ENCODE results near the gene FAM240B.
A peak's percentile ranks its signal among the peaks of the same experiment; 100 is the strongest.

The FAM240B gene

DNA sequence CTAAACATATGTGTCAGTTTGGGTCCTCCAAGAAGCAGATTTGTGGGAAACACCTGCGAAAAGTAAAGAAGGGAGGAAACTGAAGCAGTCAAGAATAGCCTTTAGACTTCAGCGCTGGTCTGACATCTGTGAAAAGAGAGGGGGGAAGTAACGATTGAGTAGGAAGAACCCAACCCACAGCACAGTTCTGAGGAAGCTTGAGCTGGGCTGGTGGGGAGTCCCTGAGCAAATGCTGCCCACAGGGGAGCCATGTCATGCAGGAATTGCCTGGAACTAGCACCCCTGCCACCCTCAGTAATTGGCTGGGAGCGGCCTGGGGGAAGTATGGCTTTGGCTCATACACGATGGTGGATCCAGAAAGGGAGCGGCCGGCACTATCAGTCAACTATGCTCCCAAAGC is 20.6 kb downstream of the FAM240B start:
- DNase-seq = no peak

DNA sequence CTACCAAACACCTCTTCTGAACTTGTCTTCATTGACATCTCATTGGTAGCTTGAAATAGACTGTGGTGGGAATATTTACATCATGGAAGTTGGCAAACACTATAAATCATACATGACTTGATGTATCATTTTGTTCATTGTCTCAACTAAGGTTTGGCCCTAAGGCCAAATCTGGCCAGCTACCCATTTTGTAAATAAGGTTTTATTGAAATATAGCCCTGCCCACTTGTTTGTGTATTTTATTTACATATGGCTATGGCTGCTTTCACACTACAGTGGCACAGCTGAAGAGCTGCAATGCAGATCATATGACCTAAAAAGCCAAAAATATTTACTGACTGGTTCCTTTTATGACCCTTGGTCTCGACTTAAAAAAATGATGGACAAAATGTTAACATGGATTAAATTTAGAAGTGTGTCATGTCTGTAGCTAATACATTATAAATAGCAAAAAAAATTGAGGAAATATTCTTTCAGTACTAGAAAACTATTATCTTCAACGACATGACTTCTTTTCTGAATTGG is 22.1 kb downstream of the FAM240B start:
- DNase-seq = no peak

GRCh38 chr9:38696999-38697398 is 22.9 kb downstream of the FAM240B start:
- no peak for DNase-seq

- no peak for DNase-seq
These were observed 25.3 kb downstream of the FAM240B start for GRCh38 chr9:38694676-38695075.

DNA sequence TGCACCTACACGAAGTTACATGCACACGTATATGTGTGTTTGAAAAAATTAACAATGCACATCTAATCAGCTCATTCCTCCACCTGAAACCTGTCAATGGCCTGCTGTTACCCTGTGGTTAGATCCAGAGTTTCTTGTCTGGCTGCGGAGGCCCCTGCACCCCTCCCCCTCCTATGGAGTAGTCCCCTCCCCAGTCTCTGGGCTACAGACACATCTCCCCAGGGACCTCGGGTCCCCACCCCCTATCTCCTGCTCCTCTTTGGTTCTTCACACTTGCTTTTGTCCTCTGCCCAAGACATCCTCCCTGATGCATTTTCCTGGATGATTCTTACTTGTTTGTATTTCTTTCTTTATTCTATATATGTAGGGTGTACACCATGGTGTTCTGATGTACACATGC is 27.2 kb downstream of the FAM240B start:
- DNase-seq = no peak

- no peak for DNase-seq
These were observed 29.4 kb downstream of the FAM240B start for GRCh38 chr9:38690574-38690973.

- peak; percentile 40 for DNase-seq
These were observed 30.3 kb downstream of the FAM240B start for GRCh38 chr9:38689678-38690077.

- DNase-seq = no peak
These were observed 31.9 kb downstream of the FAM240B start for GRCh38 chr9:38687992-38688391.

DNA sequence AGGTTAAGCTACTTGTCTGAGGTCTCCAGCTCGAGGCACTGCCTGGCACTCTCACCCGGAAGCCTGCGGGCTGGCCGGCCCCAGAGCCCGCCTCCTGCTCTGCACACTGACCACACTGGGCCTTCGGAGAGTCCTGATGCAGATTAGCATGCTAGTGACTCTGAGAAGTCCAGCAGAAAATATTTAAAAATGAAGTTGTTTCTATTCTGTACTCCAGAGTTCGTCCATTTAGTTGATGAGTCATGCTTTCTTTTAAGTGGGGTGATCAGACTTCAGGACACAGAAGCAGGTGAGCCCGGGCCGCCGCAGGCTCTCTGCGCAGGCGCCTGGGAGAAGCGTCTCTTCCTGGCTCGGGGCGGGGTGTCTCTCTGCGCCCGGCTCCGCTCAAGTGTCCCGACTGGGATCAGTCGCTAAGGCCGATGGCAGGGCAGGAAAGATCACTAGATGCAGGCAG is 32.5 kb downstream of the FAM240B start:
- peak; percentile 31 for DNase-seq

- DNase-seq = no peak
These were observed 33.0 kb downstream of the FAM240B start for GRCh38 chr9:38686933-38687332.

DNA sequence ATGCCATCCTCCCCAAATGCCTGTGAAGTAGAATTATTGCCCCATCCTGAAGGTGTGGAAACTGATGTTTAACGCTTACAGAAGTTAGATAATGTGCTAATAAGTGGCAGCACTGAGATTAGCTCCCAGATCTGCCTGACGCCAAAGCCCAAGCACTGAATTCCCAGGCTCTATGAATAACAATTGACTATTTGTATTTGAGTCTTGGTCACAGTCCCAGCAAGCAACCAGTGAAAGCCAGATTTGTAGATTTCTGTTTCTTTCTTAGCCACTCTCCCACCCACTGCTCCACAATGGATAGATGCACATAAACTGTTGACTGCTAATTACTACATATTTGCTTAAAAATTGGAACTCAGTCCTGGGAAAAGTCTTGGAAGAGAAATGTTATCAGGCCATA is 34.4 kb downstream of the FAM240B start:
- DNase-seq = no peak

- no peak for DNase-seq
These were observed 36.6 kb downstream of the FAM240B start for GRCh38 chr9:38683336-38683735.

- no peak for DNase-seq
These were observed 37.2 kb downstream of the FAM240B start for GRCh38 chr9:38682713-38683112.

DNA sequence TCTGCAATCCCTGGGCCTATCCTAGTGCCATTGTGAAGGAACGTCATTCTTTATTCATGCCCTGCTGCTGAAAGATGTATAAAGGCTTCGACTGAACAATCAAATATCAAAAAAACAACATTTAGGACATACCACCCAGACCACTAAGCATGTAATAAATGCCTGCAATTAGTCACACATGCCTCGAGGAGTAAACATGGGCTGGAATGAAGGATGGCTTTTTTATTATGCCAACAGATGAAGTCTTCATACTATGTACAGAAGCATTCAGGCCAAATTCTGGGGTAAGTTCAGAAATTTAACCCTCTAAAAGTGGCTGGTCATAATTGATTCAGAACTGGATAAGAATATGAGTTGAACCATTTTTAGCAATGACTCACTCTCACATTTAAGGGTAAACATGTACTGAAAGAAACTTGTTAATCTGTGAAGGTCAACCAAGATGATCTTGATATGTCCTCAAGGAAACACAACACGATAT is 38.1 kb downstream of the FAM240B start:
- no peak for DNase-seq

DNA sequence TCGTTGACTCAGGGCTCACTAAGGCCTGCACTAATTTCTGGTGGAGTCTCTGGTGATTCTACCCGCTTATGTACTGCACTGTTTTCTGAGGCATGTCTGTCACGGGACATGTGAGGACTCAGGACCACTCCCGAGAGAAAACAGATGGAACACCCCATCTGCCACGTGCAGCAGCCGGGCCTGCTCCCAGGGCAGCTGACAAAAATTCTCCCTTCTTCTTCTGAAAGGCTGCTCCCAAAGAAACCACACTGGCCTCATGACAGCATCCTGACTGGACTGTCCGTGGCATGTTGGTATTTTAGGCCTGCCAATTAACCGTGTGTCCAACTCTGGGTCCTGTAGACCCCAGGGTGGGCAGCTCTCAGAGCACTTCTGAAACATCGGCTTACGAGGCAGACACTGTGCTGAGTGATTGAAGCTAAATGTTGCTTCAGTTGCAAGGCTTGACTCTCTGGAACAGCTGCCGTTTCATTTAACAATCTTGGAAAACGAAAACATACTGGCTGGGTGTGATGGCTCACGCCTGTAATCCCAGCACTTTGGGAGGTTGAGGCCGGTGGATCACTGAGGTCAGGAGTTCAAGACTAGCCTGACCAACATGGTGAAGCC is 39.0 kb downstream of the FAM240B start:
- DNase-seq = no peak

DNA sequence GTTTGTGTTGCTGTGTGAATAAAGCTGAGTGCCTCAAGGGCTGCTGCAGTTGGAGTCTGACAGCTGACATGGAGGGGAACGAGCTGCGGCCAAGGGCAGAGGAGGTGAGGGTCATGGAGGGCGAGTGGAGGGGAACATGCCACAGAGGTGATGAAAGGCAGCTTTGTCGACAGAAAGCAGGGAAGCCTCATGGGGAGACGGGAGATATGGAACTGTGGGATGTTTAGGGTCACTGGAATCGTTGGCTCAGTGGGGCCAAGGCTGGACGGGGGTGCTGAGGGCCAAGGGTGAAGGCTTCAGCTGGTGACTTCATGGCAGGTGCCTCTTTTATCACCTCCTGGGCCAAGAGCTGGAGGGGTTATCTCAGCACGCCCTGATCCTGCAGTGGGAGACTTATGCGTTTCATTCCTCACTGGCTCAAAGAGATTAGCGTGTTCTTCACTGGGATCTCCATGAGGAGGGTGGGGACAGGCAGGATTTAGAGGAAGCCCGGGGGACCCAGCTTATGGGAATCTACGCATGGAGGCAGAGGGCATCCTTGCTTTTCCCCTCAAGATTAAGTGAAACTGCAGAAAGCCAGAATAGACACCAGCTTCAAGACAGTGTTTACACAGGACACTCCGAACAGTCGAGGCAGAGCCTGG is 42.2 kb downstream of the FAM240B start:
- DNase-seq = no peak

DNA sequence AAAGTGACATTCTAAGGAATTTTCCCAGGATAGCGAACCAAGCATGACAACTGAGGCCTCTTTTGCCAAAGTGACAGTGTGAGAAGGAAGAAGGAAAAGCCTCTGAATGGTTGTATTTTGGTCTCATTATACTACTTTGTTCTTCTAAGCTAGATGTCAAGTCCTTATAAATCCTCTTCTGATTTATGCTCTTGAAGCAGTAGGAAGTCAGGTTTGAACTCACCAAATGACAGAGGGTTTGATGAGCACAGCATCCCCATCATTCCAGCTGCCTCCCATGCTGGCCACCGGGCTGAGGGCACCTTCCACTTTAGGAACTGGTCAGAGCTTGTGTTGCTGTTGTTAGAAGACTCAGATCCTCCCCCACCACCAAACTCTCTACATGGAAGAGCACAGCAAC is 44.1 kb downstream of the FAM240B start:
- no peak for DNase-seq

DNA sequence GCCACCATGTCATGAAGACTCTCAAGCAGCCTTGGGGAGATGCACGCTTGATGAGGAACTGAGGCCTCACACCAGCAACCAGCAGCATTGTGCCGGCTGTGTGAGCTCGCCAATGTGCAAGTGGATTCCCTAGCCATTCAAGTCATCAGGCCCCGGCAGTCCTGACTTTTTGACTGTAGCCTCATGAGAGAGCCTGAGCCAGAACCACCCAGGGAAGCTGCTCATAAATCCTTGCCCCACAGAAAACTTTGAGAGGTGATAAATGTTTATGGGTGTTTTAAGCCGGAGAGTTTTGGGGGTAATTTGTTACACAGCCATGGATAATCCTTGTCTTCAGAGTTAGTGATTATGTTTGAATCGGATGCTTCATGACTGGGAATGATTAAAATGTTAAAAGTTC is 44.7 kb downstream of the FAM240B start:
- no peak for DNase-seq

DNA sequence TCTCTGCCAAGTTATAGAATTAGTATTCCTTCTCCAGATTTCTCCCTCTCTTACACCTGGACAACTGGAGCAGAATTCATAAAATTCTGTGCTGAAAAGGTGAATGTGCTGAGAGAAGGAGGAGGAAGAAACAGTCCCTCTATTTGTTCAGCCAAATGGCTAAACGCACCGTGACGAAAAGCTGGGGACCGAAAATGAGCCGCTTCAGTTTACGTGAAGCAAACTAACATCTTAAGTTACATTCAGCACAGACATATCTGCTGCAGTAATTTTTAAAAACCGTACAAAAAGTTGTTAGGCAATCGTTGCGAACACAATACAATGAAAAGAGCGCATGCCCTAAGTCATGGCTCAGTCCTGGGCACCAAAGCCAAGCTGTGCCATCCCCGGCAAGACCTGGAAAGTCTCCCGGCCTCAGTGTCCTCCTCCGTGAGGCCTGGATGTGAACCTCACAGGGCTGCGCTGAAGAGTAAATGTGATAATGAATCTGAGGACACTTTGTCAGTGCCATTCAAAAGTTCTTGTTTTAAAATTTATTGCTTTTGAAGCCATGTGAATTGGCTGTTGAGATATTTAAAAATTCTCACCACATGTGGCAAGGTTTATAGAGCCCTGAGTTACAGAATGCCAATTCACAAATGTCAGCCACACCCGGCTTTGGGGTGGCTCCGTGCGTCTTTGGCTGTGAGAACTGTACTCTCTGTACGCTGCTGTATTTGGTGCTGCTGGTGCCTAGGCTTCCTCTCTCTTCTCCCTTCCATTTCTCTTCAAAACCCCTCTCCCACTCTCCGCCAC is 46.3 kb downstream of the FAM240B start:
- no peak for DNase-seq

GRCh38 chr9:38671748-38672147 is 48.2 kb downstream of the FAM240B start:
- DNase-seq = no peak

- no peak for DNase-seq
These were observed 48.6 kb downstream of the FAM240B start for GRCh38 chr9:38671372-38671731.

GRCh38 chr9:38670542-38671371 is 49.2 kb downstream of the FAM240B start:
- DNase-seq = no peak

Measured in NCI-H2107 (cell line).